GM12878 (cell line): ENCODE results near the gene TNFRSF1A. TPM values are rescaled to one million over a fixed set of nuclear protein-coding genes. Genes with fewer than 3 reads are reported as not detected.

Experiments used
- ATAC-seq: fragments of 200-7000 bp; cut with Tn5 transposase; 3 replicates; pipeline ENCODE4 v1.9.1; 2020; ENCODE audit warnings: mild to moderate bottlenecking, moderate library complexity
- BruUV-seq: library from RNA; stranded (reverse); fragments of 400-500 nt; replicated peaks from 2 replicates; lab custom pipeline; 2021; lab: Mats Ljungman, UMichigan
- CTCF ChIA-PET: fragments of 300-600 bp; sonication (Branson Sonifier 250); formaldehyde crosslinking; extraction: SDS; loops from one replicate; lab custom pipeline; 2021; ENCODE audit warnings: inconsistent platforms; lab: Yijun Ruan, JAX
- POLR2A ChIA-PET: fragments of 350-600 bp; formaldehyde crosslinking; extraction: SDS; loops from one replicate; lab custom pipeline; 2021; ENCODE audit warnings: inconsistent platforms; lab: Charles Lee
- RAD21 ChIA-PET: fragments of 300-600 bp; sonication (Branson Sonifier 250); formaldehyde crosslinking; loops from one replicate; lab custom pipeline; 2023; ENCODE audit warnings: antibody characterized with exemption; ENCODE audit not compliant: unreplicated experiment; lab: Charles Lee
- SMC1A ChIA-PET: fragments of 300-600 bp; sonication (Branson Sonifier 250); formaldehyde crosslinking; loops from one replicate; lab custom pipeline; 2023; ENCODE audit not compliant: unreplicated experiment, uncharacterized antibody; lab: Charles Lee
- DNase-seq: peaks from one replicate; pipeline ENCODE4 v3.0.0-alpha.2; 2011; ENCODE audit warnings: low read depth, low spot score
- FAIRE-seq: peaks from 3 replicates; lab custom pipeline; 2011; peaks lifted over from hg19 to GRCh38; lab: Jason Lieb, UNC
- H2AFZ ChIP-seq: 2 replicates; pipeline ENCODE4 v1.6.0; 2011; ENCODE audit warnings: low read depth, low read length, control low read depth; ENCODE audit not compliant: control insufficient read depth
- H3K27ac ChIP-seq: 2 replicates; pipeline ENCODE4 v1.5.1; 2011; ENCODE audit warnings: control low read depth; ENCODE audit not compliant: control insufficient read depth, insufficient read depth
- H3K27me3 ChIP-seq, 2 experiments: replicated peaks in 1 of 2; 2 replicates each; pipeline versions ENCODE4 v1.6.0 to v1.6.1; 2011; ENCODE audit warnings: low read length in 1 of 2; ENCODE audit not compliant: control insufficient read depth in 2 of 2, insufficient read depth in 2 of 2
- H3K36me3 ChIP-seq, 2 experiments: 2 replicates each; pipeline ENCODE4 v1.5.1; 2011; ENCODE audit warnings: low read length in 1 of 2; ENCODE audit not compliant: control insufficient read depth in 2 of 2, insufficient read depth in 2 of 2
- H3K4me1 ChIP-seq: 2 replicates; pipeline ENCODE4 v1.6.1; 2011; ENCODE audit warnings: mild to moderate bottlenecking, low read length, moderate library complexity, mixed read lengths; ENCODE audit not compliant: control insufficient read depth, insufficient read depth
- H3K4me2 ChIP-seq: 2 replicates; pipeline ENCODE4 v1.6.0; 2011; ENCODE audit warnings: control low read depth; ENCODE audit not compliant: control insufficient read depth, insufficient read depth
- H3K4me3 ChIP-seq: fragments of 200-600 bp; sonication (generic); 2 replicates; pipeline ENCODE4 v1.5.1; 2016
- H3K79me2 ChIP-seq: 2 replicates; pipeline ENCODE4 v1.6.0; 2011; ENCODE audit warnings: low read length; ENCODE audit not compliant: control insufficient read depth, insufficient read depth
- H3K9ac ChIP-seq: 2 replicates; pipeline ENCODE4 v1.8.0; 2011; ENCODE audit warnings: low read length, control low read depth, mixed read lengths; ENCODE audit not compliant: control insufficient read depth, insufficient read depth
- H3K9me3 ChIP-seq: replicated peaks from 3 replicates; pipeline ENCODE4 v1.5.1; 2011; ENCODE audit warnings: mild to moderate bottlenecking, low read length; ENCODE audit not compliant: control insufficient read depth, insufficient read depth
- H4K20me1 ChIP-seq: 2 replicates; pipeline ENCODE4 v1.6.0; 2011; ENCODE audit not compliant: control insufficient read depth, insufficient read depth
- ELK1 ChIP-seq: IDR thresholded peaks from 2 replicates; pipeline ENCODE4 v1.6.1; 2012; ENCODE audit warnings: low read depth, low read length, improper control_type of control experiment
- MEF2A ChIP-seq: IDR thresholded peaks from 2 replicates; pipeline ENCODE4 v1.6.1; 2011; ENCODE audit warnings: low read depth, mild to moderate bottlenecking, low read length, moderate library complexity; ENCODE audit not compliant: insufficient read depth
- NFYB ChIP-seq: IDR thresholded peaks from 2 replicates; pipeline ENCODE4 v1.6.1; 2011; ENCODE audit warnings: low read depth, mild to moderate bottlenecking, low read length, improper control_type of control experiment, moderate library complexity; ENCODE audit not compliant: insufficient read depth
- POU2F2 ChIP-seq: IDR thresholded peaks from 3 replicates; pipeline ENCODE4 v1.6.1; 2011; ENCODE audit warnings: low read depth, mild to moderate bottlenecking, low read length, borderline replicate concordance
- SMC3 ChIP-seq: IDR thresholded peaks from 2 replicates; pipeline ENCODE4 v1.6.1; 2011; ENCODE audit warnings: low read length, improper control_type of control experiment, borderline replicate concordance
- ZBTB40 ChIP-seq: fragments of 450-650 bp; IDR thresholded peaks from 2 replicates; pipeline ENCODE4 v1.6.1; 2016; ENCODE audit warnings: mild to moderate bottlenecking, moderate library complexity, borderline replicate concordance
- ZSCAN29 ChIP-seq: fragments of 450-650 bp; IDR thresholded peaks from 2 replicates; pipeline ENCODE4 v1.6.1; 2017; ENCODE audit warnings: mild to moderate bottlenecking, moderate library complexity
- WGBS: methylation state at CpG from one replicate; pipeline ENCODE4 v1.1.6; 2016; ENCODE audit warnings: low lambda C conversion rate; ENCODE audit not compliant: insufficient replicate concordance, insufficient coverage; ENCODE audit errors: missing lambda C conversion rate; 5-methylcytosine and 5-hydroxymethylcytosine counted together
- in situ Hi-C: fragments of 300-500 bp; cut with MboI; formaldehyde crosslinking; loops from 9 replicates; pipeline ENCODE4 v1.14.3; 2018; ENCODE audit warnings: mixed read lengths
- intact Hi-C: fragments of 100-400 bp; cut with micrococcal nuclease; formaldehyde crosslinking; loops from one replicate; pipeline ENCODE4 v1.14.2; 2022; ENCODE audit not compliant: unreplicated experiment
- polyA plus RNA-seq, 11 experiments: library from polyadenylated mRNA; depleted of rRNA in 4 of 11; unstranded in 6 of 11; stranded (reverse) in 5 of 11; fragments of >200 nt; fragmentation: Nextera tagmentation in 4 of 11; fragmentation: Illumina TruSeq in 1 of 11; extraction: Ambion mirVana in 4 of 11; extraction: Trizol in 1 of 11; gene quantifications; 1 replicate in 1 of 11; 2 replicates in 10 of 11; pipeline versions ENCODE4 v1.2.1 to v1.2.3, GENCODE V29; 2011 to 2016; ENCODE audit warnings: inconsistent platforms in 2 of 11, missing spikeins in 2 of 11, low read depth in 1 of 11
- total RNA-seq, 4 experiments: library from RNA; depleted of rRNA in 3 of 4; stranded (reverse); fragments of >200 nt in 3 of 4; fragmentation: Illumina TruSeq in 1 of 4; extraction: Trizol in 1 of 4; gene quantifications; 2 replicates each; pipeline versions ENCODE4 v1.2.1 to v1.2.3, GENCODE V29; 2013 to 2021

The TNFRSF1A gene
- total and polyA plus RNA-seq, 10 of the 15 experiments (the other 5 are each of a cell fraction or from before 2014, with no cell fraction given), result 0.24 to 16.5 (median 13.0) TPM

GRCh38 chr12:6317693-6318439 lies 24.0 kb downstream of the TNFRSF1A start:
- Histone ChIP-seq H3K9ac (no peak overlapping the region), H3K27me3 (no peaks in the 10 kb centered on the region), H3K27ac (no peak overlapping the region), H2AFZ (no peak overlapping the region), H3K9me3 (no peaks in the 10 kb centered on the region), H3K4me1 (peaks cover 28% of the 10 kb centered on the region), H3K4me2 (no peak overlapping the region), H3K36me3 (no peaks in the 10 kb centered on the region), H3K4me3 (no peak overlapping the region), H3K79me2 (no peaks in the 10 kb centered on the region), H4K20me1 (no peaks in the 10 kb centered on the region)
- ATAC-seq (no peak), FAIRE-seq (no peak), DNase-seq (no peak)
- ChIA-PET SMC1A (no interaction called here), RAD21 (no interaction called here), CTCF (interaction anchor here (3.1 kb wide), 1 partner anchor 11 kb away, joined by 9 read pairs; no protein-coding TSS in a partner anchor), POLR2A (no interaction called here)
- in situ Hi-C loops, result no loop called here
- BruUV-seq, result no TSS peak
- no peak for TF ChIP-seq POU2F2
- TF ChIP-seq ELK1, result no peak
- TF ChIP-seq ZSCAN29, result no peak
- WGBS, result 42% methylated on average over 21 of the region's 21 CpGs
- intact Hi-C loops, result no loop called here

- intact Hi-C loops, result no loop called here
- in situ Hi-C loops, result no loop called here
- Histone ChIP-seq H3K4me1 (peaks cover 28% of the 10 kb centered on the region), H4K20me1 (no peaks in the 10 kb centered on the region), H3K79me2 (no peaks in the 10 kb centered on the region), H3K4me2 (no peak overlapping the region), H3K27me3 (no peaks in the 10 kb centered on the region), H3K9ac (no peak overlapping the region), H3K36me3 (no peaks in the 10 kb centered on the region), H3K9me3 (no peaks in the 10 kb centered on the region), H2AFZ (no peak overlapping the region), H3K27ac (no peak overlapping the region), H3K4me3 (no peak overlapping the region)
- BruUV-seq, result no TSS peak
- 52% methylated on average over 21 of the region's 21 CpGs for WGBS
- FAIRE-seq (no peak), DNase-seq (no peak), ATAC-seq (no peak)
- ChIA-PET POLR2A (no interaction called here), SMC1A (no interaction called here), RAD21 (no interaction called here), CTCF (no interaction called here)
- TF ChIP-seq ZBTB40, result no peak
- no peak for TF ChIP-seq SMC3
- TF ChIP-seq NFYB, result no peak
- TF ChIP-seq MEF2A, result no peak
Observed at GRCh38 chr12:6316921-6317692, 24.8 kb downstream of the TNFRSF1A start.
